ENCODE measurements around the gene NOL4L.

DNA sequence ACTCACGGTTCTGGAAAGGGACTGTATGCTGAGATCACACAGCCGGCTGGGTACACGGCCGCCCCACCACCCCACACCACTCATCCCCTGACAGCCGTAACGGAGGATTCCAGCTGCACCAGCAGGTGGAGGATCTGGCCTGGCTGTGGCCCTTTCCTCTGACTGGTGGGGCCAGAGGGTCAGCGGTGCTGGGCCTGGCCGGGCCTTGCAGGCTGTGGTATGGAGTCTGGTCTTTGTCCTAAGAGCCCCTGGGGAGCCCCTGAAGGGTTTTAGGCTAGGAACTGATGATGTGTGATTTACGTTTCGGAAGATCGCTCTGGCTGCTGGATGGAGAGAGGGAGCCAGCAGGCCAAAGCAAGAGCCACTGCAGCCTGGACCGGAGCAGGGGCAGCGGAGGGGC lies 26.6 kb downstream of the NOL4L start:
- TF ChIP-seq EZH2 (IDR thresholded peaks at IDR 0.05; ENCODE audit: low read depth) = no peak
- TF ChIP-seq, protein P1, sequence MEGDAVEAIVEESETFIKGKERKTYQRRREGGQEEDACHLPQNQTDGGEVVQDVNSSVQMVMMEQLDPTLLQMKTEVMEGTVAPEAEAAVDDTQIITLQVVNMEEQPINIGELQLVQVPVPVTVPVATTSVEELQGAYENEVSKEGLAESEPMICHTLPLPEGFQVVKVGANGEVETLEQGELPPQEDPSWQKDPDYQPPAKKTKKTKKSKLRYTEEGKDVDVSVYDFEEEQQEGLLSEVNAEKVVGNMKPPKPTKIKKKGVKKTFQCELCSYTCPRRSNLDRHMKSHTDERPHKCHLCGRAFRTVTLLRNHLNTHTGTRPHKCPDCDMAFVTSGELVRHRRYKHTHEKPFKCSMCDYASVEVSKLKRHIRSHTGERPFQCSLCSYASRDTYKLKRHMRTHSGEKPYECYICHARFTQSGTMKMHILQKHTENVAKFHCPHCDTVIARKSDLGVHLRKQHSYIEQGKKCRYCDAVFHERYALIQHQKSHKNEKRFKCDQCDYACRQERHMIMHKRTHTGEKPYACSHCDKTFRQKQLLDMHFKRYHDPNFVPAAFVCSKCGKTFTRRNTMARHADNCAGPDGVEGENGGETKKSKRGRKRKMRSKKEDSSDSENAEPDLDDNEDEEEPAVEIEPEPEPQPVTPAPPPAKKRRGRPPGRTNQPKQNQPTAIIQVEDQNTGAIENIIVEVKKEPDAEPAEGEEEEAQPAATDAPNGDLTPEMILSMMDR (conservative IDR thresholded peaks at IDR 0.05) = no peak
